Esophagus muscularis mucosa (tissue), 4 donors: ENCODE measurements around the gene MRTFA. TPM values are rescaled to one million over a fixed set of nuclear protein-coding genes. Genes with fewer than 3 reads are reported as not detected.
"Not testable (repeated sequence)": the region's sequence is repeated elsewhere in the genome, so short reads cannot be mapped to it uniquely, and the experiment has no call there.

Source experiments
- DNase-seq: peaks from one replicate; pipeline ENCODE4 v3.0.0-alpha.2; 2017; ENCODE audit errors: extremely low spot score
- H3K27ac ChIP-seq, 4 donors: fragments of 200-600 bp; sonication (generic); replicated peaks in 1 of 4; 1 replicate in 3 of 4; 2 replicates in 1 of 4; pipeline ENCODE4 v1.5.1; 2016 to 2019; ENCODE audit warnings: mild to moderate bottlenecking in 1 of 4
- H3K27me3 ChIP-seq, 4 donors: fragments of 200-600 bp; sonication (generic); one replicate each; pipeline versions ENCODE4 v1.5.1 to v1.6.0; 2016 to 2019
- H3K36me3 ChIP-seq, 4 donors: fragments of 200-600 bp; sonication (generic); one replicate each; pipeline ENCODE4 v1.5.1; 2016 to 2019
- H3K4me1 ChIP-seq, 4 donors: fragments of 200-600 bp; sonication (generic); one replicate each; pipeline ENCODE4 v1.5.1; 2016 to 2019
- H3K4me3 ChIP-seq, 4 donors: fragments of 200-600 bp; sonication (generic); 1 replicate in 2 of 4; 2 replicates in 2 of 4; pipeline ENCODE4 v1.5.1; 2016 to 2019; ENCODE audit warnings: mild to moderate bottlenecking in 4 of 4, moderate library complexity in 1 of 4
- H3K9me3 ChIP-seq, 4 donors: fragments of 200-600 bp; sonication (generic); 1 replicate in 3 of 4; 2 replicates in 1 of 4; pipeline ENCODE4 v1.5.1; 2016 to 2019
- CTCF ChIP-seq, 3 experiments: fragments of 200-600 bp in 2 of 3; fragments of 450-650 bp in 1 of 3; sonication (generic) in 2 of 3; IDR thresholded peaks; one replicate each; pipeline ENCODE4 v1.5.1; 2017 to 2019; ENCODE audit warnings: antibody characterized with exemption in 3 of 3, mild to moderate bottlenecking in 2 of 3, moderate library complexity in 1 of 3
- EP300 ChIP-seq: sonication (generic); formaldehyde crosslinking; IDR thresholded peaks from one replicate; pipeline ENCODE4 v1.6.1; 2017; ENCODE audit warnings: antibody characterized with exemption
- POLR2A ChIP-seq: fragments of 450-650 bp; IDR thresholded peaks from one replicate; pipeline ENCODE4 v1.6.1; 2017; ENCODE audit warnings: antibody characterized with exemption, moderate library complexity, mild to moderate bottlenecking, low read depth
- POLR2AphosphoS5 ChIP-seq, 2 donors: sonication (generic); formaldehyde crosslinking; IDR thresholded peaks; one replicate each; pipeline ENCODE4 v1.6.1; 2017; ENCODE audit warnings: antibody characterized with exemption in 2 of 2
- WGBS: methylation state at CpG from one replicate; pipeline ENCODE4 v1.1.5; 2018; 5-methylcytosine and 5-hydroxymethylcytosine counted together
- intact Hi-C: fragments of 100-400 bp; cut with DNase I; formaldehyde crosslinking; loops from one replicate; pipeline ENCODE4 v1.15.1; 2023
- total RNA-seq, 4 donors: library from RNA; depleted of rRNA; stranded (reverse); fragments of >200 nt; gene quantifications; one replicate each; pipeline versions ENCODE4 v1.1.0 to v1.2.1, GENCODE V29; 2016

MRTFA gene
- total RNA-seq, 4 donors from 2014 or later, result 55.6 to 88.7 (median 73.6) TPM

- no peak for DNase-seq
- TF ChIP-seq CTCF (IDR thresholded peaks at IDR 0.05) (no peak), POLR2AphosphoS5 (IDR thresholded peaks at IDR 0.05) (no peak), EP300 (no peak)
- no peaks in the 10 kb centered on the region for H3K36me3 ChIP-seq
- no peak overlapping the region for H3K4me3 ChIP-seq
- intact Hi-C loops, result no loop called here
- peaks cover 0 to under 1% (median 0%) of the 10 kb centered on the region in 4 donors for H3K9me3 ChIP-seq
- H3K27ac ChIP-seq, result no peak overlapping the region
- WGBS, result 91% methylated on average over 5 of the region's 5 CpGs
- H3K27me3 ChIP-seq, result no peaks in the 10 kb centered on the region
- H3K4me1 ChIP-seq, result peaks cover 28 to 72% (median 50%) of the 10 kb centered on the region in 4 donors
These were observed 8.9 kb downstream of the MRTFA start for GRCh38 chr22:40627612-40628011.

- 85% methylated on average over 2 of the region's 2 CpGs for WGBS
- H3K36me3 ChIP-seq, result no peaks in the 10 kb centered on the region
- TF ChIP-seq POLR2AphosphoS5 (IDR thresholded peaks at IDR 0.05), result no peak
- TF ChIP-seq POLR2A, result no peak
- TF ChIP-seq CTCF (IDR thresholded peaks at IDR 0.05), result no peak
- TF ChIP-seq EP300, result no peak
- intact Hi-C loops, result no loop called here
- H3K4me1 ChIP-seq, result peaks cover 28 to 65% (median 42%) of the 10 kb centered on the region in 4 donors
- no peak overlapping the region for H3K4me3 ChIP-seq
- H3K9me3 ChIP-seq, result peaks cover 0 to 4% (median 0%) of the 10 kb centered on the region in 4 donors
- DNase-seq, result no peak
- no peak overlapping the region for H3K27ac ChIP-seq
- no peaks in the 10 kb centered on the region for H3K27me3 ChIP-seq
These were observed 9.7 kb downstream of the MRTFA start for GRCh38 chr22:40626851-40627250.

- DNase-seq, intact Hi-C loops, H3K36me3 ChIP-seq, H3K4me3 ChIP-seq, H3K27me3 ChIP-seq, H3K27ac ChIP-seq: not testable (repeated sequence)
- peaks cover 0 to 10% (median 2%) of the 10 kb centered on the region in 4 donors for H3K9me3 ChIP-seq
- WGBS, result 91% methylated on average over 3 of the region's 3 CpGs
- peaks cover 28 to 57% (median 35%) of the 10 kb centered on the region in 4 donors for H3K4me1 ChIP-seq
These were observed 10.7 kb downstream of the MRTFA start for GRCh38 chr22:40625794-40626193.

- DNase-seq, intact Hi-C loops, H3K36me3 ChIP-seq, H3K27me3 ChIP-seq, H3K27ac ChIP-seq, H3K4me3 ChIP-seq: not testable (repeated sequence)
- Histone ChIP-seq H3K4me1 (peaks cover 28 to 57% (median 35%) of the 10 kb centered on the region in 4 donors), H3K9me3 (peaks cover 0 to 14% (median 3%) of the 10 kb centered on the region in 4 donors)
- 88% methylated on average over 3 of the region's 3 CpGs for WGBS
These were observed 11.2 kb downstream of the MRTFA start for GRCh38 chr22:40625281-40625680.

GRCh38 chr22:40624770-40625169 lies 11.7 kb downstream of the MRTFA start:
- DNase-seq, result no peak
- no peaks in the 10 kb centered on the region for H3K27me3 ChIP-seq
- H3K9me3 ChIP-seq, result peaks cover 0 to 14% (median 3%) of the 10 kb centered on the region in 4 donors
- H3K36me3 ChIP-seq, result no peaks in the 10 kb centered on the region
- peaks cover 28 to 57% (median 35%) of the 10 kb centered on the region in 4 donors for H3K4me1 ChIP-seq
- no peak for TF ChIP-seq CTCF (IDR thresholded peaks at IDR 0.05)
- TF ChIP-seq POLR2AphosphoS5 (IDR thresholded peaks at IDR 0.05), result no peak
- no peak for TF ChIP-seq POLR2A
- no peak for TF ChIP-seq EP300
- 94% methylated on average over 1 of the region's 1 CpG for WGBS
- H3K27ac ChIP-seq, result no peak overlapping the region
- H3K4me3 ChIP-seq, result no peak overlapping the region
- intact Hi-C loops, result no loop called here
